Smooth muscle cell (in vitro differentiated cells): ENCODE results near the gene BCAS3. TPM values are rescaled to one million over a fixed set of nuclear protein-coding genes. Genes with fewer than 3 reads are reported as not detected.
"Not testable (repeated sequence)": the region's sequence is repeated elsewhere in the genome, so short reads cannot be mapped to it uniquely, and the experiment has no call there.

Experiments used
- DNase-seq: peaks from one replicate; lab custom pipeline; 2025; ENCODE audit not compliant: unreplicated experiment; lab: John Stamatoyannopoulos, UW
- H2AFZ ChIP-seq: fragments of 200-600 bp; sonication (generic); 2 replicates; pipeline ENCODE4 v1.6.0; 2016; ENCODE audit warnings: antibody characterized with exemption, low read depth, mild to moderate bottlenecking
- H3F3A ChIP-seq: fragments of 200-600 bp; sonication (generic); 2 replicates; pipeline ENCODE4 v1.6.0; 2017; ENCODE audit warnings: antibody characterized with exemption, low read depth
- H3K27ac ChIP-seq: fragments of 200-600 bp; sonication (generic); 2 replicates; pipeline ENCODE4 v1.5.1; 2016; ENCODE audit warnings: low read depth, mild to moderate bottlenecking
- H3K27me3 ChIP-seq: fragments of 200-600 bp; sonication (generic); 2 replicates; pipeline ENCODE4 v1.6.1; 2016; ENCODE audit warnings: low read depth, mild to moderate bottlenecking
- H3K36me3 ChIP-seq: fragments of 200-600 bp; sonication (generic); 2 replicates; pipeline ENCODE4 v1.5.1; 2016; ENCODE audit warnings: low read depth
- H3K4me1 ChIP-seq: fragments of 200-600 bp; sonication (generic); 2 replicates; pipeline ENCODE4 v1.5.1; 2016; ENCODE audit warnings: low read depth
- H3K4me2 ChIP-seq: fragments of 200-600 bp; sonication (generic); 2 replicates; pipeline ENCODE4 v1.6.0; 2016; ENCODE audit warnings: mild to moderate bottlenecking
- H3K4me3 ChIP-seq: fragments of 200-600 bp; sonication (generic); 2 replicates; pipeline ENCODE4 v1.5.1; 2016; ENCODE audit warnings: mild to moderate bottlenecking
- H3K79me2 ChIP-seq: fragments of 200-600 bp; sonication (generic); 2 replicates; pipeline ENCODE4 v1.6.0; 2016; ENCODE audit warnings: low read depth, mild to moderate bottlenecking
- H3K9ac ChIP-seq: fragments of 200-600 bp; sonication (generic); 2 replicates; pipeline ENCODE4 v1.6.0; 2016; ENCODE audit warnings: low read depth
- H3K9me3 ChIP-seq: fragments of 200-600 bp; sonication (generic); replicated peaks from 2 replicates; pipeline ENCODE4 v1.5.1; 2016; ENCODE audit warnings: low read depth
- H4K20me1 ChIP-seq: fragments of 200-600 bp; sonication (generic); 2 replicates; pipeline ENCODE4 v1.6.0; 2016; ENCODE audit warnings: low read depth
- CTCF ChIP-seq: fragments of 200-600 bp; sonication (generic); IDR thresholded peaks from 2 replicates; pipeline ENCODE4 v1.5.1; 2017; ENCODE audit warnings: borderline replicate concordance, mild to moderate bottlenecking, antibody characterized with exemption; ENCODE audit not compliant: insufficient read depth, poor library complexity, severe bottlenecking
- whole genome bisulfite sequencing: methylation state at CpG from one replicate; pipeline ENCODE4 v1.1.7; 2016; ENCODE audit warnings: low lambda C conversion rate; 5-methylcytosine and 5-hydroxymethylcytosine counted together
- polyA plus RNA-seq: library from polyadenylated mRNA; unstranded; fragments of >200 nt; fragmentation: Nextera tagmentation; extraction: Ambion mirVana; gene quantifications from 2 replicates; pipeline ENCODE4 v1.2.1, GENCODE V29; 2016
- total RNA-seq: library from RNA; depleted of rRNA; stranded (reverse); fragments of >200 nt; gene quantifications from 2 replicates; pipeline ENCODE4 v1.2.3, GENCODE V29; 2014

BCAS3 gene
- total and polyA plus RNA-seq, 2 experiments from 2014 or later, result 17.2 to 54.5 TPM

GRCh38 chr17:61026818-61027217, 349.2 kb downstream of the BCAS3 start:
- Histone ChIP-seq H3F3A (no peaks in the 10 kb centered on the region), H3K36me3 (no peaks in the 10 kb centered on the region), H4K20me1 (no peaks in the 10 kb centered on the region), H3K9ac (no peak overlapping the region), H3K79me2 (no peaks in the 10 kb centered on the region), H3K4me1 (no peaks in the 10 kb centered on the region), H3K4me3 (no peak overlapping the region), H3K9me3 (no peaks in the 10 kb centered on the region), H3K4me2 (no peak overlapping the region), H3K27me3 (no peaks in the 10 kb centered on the region), H3K27ac (no peak overlapping the region), H2AFZ (no peak overlapping the region)
- TF ChIP-seq CTCF, result no peak
- no peak for DNase-seq
- WGBS, result 89% methylated on average over 3 of the region's 3 CpGs

- Histone ChIP-seq H3K27me3 (no peaks in the 10 kb centered on the region), H3F3A (no peaks in the 10 kb centered on the region), H3K4me1 (no peaks in the 10 kb centered on the region), H3K4me2 (no peak overlapping the region), H3K9me3 (no peaks in the 10 kb centered on the region), H2AFZ (no peak overlapping the region), H4K20me1 (no peaks in the 10 kb centered on the region), H3K36me3 (no peaks in the 10 kb centered on the region), H3K27ac (no peak overlapping the region), H3K79me2 (no peaks in the 10 kb centered on the region), H3K9ac (no peak overlapping the region), H3K4me3 (no peak overlapping the region)
- DNase-seq, result no peak
- no peak for TF ChIP-seq CTCF
- 92% methylated on average over 4 of the region's 4 CpGs for WGBS
Measured at GRCh38 chr17:61029181-61029580, 351.5 kb downstream of the BCAS3 start.

- Histone ChIP-seq H3K4me2 (no peak overlapping the region), H3K9me3 (no peaks in the 10 kb centered on the region), H3K36me3 (no peaks in the 10 kb centered on the region), H3F3A (no peaks in the 10 kb centered on the region), H3K4me1 (no peaks in the 10 kb centered on the region), H3K9ac (no peak overlapping the region), H2AFZ (no peak overlapping the region), H3K79me2 (no peaks in the 10 kb centered on the region), H3K4me3 (no peak overlapping the region), H3K27me3 (no peaks in the 10 kb centered on the region), H3K27ac (no peak overlapping the region), H4K20me1 (no peaks in the 10 kb centered on the region)
- no peak for DNase-seq
- no peak for TF ChIP-seq CTCF
- WGBS, result 86% methylated on average over 4 of the region's 4 CpGs
Measured at GRCh38 chr17:61040666-61041065, 363.0 kb downstream of the BCAS3 start.

- H3K79me2 ChIP-seq, H3K27me3 ChIP-seq, H3F3A ChIP-seq, H3K9ac ChIP-seq, H3K4me2 ChIP-seq, H2AFZ ChIP-seq, H3K36me3 ChIP-seq, DNase-seq, H3K9me3 ChIP-seq, H3K4me3 ChIP-seq, H3K27ac ChIP-seq, H4K20me1 ChIP-seq, H3K4me1 ChIP-seq: not testable (repeated sequence)
- 94% methylated on average over 5 of the region's 5 CpGs for WGBS
Measured at GRCh38 chr17:61042348-61042747, 364.7 kb downstream of the BCAS3 start.
